CD4-positive, alpha-beta T cell treated with Interleukin-15 for 4 hours (primary cell): ENCODE results near the gene SGTA.
"Not testable (repeated sequence)": the region's sequence is repeated elsewhere in the genome, so short reads cannot be mapped to it uniquely, and the experiment has no call there.

Experiments used
- DNase-seq: peaks from one replicate; pipeline ENCODE4 v3.0.0-alpha.2; 2020; ENCODE audit warnings: low spot score

Gene SGTA

GRCh38 chr19:2782936-2783780 is at the start of gene SGTA:
Gene SGTA (minus strand): TSS chr19:2783273. CDS start chr19:2769068, 14,205 bp downstream.
- peak; percentile 97 for DNase-seq

DNA sequence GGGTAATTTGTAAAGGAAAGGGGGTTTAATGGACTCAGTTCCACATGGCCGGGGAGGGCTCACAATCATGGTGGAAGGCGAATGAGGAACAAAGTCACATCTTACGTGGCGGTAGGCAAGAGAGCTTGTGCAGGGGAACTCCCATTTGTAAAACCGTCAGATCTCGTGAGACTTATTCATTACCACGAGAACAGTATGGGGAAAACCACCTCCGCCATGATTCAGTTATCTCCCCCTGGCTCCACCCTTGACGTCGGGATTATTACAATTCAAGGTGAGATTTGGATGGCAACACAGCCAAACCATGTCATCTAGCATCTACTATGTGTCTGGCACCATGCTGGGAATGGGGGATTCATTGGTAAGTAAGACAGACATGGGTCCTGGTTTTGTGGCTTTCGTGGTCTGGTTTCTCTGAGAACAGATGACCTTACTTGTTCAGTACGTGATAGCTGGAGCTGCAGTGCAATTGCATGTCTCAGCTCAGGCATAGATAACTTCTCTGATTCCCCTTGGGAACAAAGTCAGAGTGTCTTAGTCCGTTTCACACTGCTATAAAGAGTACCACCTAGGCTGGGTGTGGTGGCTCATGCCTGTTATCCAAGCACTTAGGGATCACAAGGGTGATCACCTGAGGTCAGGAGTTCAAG is 44.9 kb upstream of the SGTA start:
- no peak for DNase-seq

- no peak for DNase-seq
Observed at GRCh38 chr19:2827022-2827421, 43.9 kb upstream of the SGTA start.

DNA sequence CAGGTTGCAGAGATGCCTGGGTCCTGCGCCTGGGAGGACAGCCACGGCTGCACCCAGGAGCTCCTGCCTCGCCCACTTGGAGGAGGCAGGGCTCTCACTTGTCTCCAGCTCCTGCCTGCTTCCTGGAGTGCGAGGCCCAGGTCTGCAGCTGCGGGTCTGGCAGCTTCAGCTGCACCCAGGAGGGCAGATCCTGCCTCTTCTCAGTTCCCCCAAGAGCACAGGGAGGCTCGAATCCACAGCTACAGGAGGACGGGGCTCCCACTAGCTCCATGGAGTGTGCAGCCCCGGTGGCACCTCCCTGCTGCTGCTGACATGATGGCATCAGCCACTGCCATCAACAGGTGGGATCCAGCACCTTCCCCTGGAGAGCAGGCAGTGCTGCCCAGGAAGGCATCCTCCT is 41.1 kb upstream of the SGTA start:
- DNase-seq = no peak

- DNase-seq = no peak
Observed at GRCh38 chr19:2823646-2824045, 40.6 kb upstream of the SGTA start.

DNA sequence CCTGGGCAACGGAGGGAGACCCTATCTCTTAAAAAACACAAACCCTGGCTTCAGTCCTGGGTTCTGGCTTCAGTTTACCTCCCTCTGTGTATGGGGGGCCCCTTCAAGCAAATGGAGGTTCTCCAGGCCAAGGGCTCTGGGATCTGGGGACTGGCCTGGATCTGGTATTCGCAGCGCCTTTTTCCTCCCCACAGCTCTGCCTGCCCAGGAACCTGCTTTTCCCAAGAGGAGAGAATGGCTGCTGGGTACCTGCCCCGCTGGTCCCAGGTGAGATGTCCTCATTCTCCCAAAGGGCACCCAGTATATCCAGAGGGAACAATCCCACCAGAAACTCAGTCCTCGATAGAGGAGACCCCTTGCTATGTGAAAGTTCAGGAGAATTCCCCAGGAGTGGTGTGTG is 39.8 kb upstream of the SGTA start:
- no peak for DNase-seq

DNA sequence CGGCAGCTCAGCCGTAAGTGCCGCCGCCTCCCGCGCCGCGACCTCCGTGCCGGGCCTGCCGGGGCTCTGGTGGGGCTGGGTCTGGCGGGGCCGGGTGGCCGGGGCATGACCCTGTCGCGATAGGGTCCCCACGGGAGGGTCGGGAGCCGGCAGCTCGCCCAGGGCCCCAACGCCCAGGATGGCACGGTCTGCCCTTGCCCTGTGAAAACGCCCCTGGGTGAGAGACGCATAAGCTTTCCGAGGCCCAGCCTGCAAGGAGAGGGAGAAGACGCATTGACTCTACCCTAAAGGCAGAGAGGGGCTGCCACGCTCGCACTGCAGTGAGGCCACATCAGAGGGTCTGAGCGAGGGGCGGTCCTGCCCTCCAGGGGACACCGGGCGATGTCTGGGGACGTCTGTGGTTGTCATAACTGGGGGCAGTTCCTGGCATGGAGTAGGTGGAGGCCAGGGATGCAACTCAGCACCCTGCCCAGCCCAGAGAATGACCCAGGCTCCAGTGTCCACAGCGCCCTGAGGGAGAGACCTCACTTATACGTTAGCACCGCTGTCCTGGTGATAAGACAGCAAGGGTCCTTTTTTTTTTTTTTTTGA is 37.1 kb upstream of the SGTA start:
- DNase-seq = no peak

GRCh38 chr19:2819540-2820111 is 36.6 kb upstream of the SGTA start, which contains the start of gene ZNF554:
Gene ZNF554 (plus strand): TSS chr19:2819868. CDS start chr19:2820072, 204 bp downstream.
- DNase-seq = peak; percentile 97

GRCh38 chr19:2817237-2817829 is 34.3 kb upstream of the SGTA start:
- DNase-seq = not testable (repeated sequence)

DNA sequence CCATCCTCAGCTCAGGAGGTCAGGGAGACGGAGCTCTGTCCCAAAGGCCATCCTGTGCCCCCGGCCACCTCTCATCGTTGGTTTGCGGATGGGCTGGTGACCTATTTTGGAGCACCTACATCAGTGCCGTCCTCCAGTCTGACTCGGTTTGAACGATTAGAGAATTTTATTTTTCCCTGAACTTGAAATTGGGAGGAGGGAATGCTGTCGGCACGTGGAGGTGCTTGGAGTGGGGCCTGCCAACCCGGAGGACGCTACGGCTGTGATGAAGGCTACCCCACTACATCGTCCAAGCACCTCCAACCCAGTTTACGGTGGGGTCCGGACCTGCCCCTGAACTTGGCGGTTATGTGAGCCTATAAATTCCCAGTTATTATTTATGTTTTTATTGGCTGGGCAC is 33.6 kb upstream of the SGTA start:
- no peak for DNase-seq

DNA sequence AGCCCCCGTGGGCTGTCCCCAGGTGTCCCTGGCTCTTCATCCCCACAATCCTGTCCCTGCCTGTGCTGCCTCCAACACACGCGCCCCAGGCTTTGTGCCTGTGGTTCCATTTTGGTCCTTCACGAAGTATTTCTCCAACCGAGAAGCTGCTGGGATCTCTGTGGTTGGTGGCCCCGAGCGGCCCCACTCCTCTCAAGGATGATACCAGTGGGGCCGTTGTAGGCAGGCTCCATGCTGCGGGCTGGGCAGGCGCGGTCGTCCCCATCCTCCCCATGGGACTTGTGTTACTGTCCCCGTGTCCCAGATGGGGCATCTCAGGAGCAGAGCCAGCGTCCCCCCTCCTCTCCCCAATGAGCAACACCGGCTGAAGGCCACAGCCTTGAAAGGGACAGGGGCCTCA is 32.9 kb upstream of the SGTA start:
- no peak for DNase-seq

- no peak for DNase-seq
Observed at GRCh38 chr19:2815191-2815614, 32.1 kb upstream of the SGTA start.

DNA sequence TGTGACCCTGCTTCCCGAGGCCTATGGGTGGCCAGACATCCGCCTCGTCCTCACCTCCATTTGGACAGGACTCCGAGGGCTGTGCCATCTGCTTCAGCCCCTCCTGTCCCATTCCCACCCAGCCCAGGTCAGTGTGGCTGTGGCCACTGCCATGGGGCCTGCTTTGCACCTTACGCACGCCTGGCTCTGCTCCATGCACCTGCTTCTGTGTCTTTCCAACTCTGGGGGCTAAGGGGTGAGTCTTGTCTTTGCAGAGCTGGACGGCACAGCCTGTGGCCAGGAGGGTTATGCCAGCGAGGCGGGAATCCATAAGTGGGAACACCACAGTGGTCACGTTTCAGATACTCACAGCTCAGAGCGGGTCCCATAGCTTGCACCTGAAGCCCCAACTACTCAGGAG is 31.4 kb upstream of the SGTA start:
- no peak for DNase-seq

- no peak for DNase-seq
Observed at GRCh38 chr19:2813235-2814160, 30.4 kb upstream of the SGTA start.

GRCh38 chr19:2812414-2813234 is 29.6 kb upstream of the SGTA start:
- no peak for DNase-seq

DNA sequence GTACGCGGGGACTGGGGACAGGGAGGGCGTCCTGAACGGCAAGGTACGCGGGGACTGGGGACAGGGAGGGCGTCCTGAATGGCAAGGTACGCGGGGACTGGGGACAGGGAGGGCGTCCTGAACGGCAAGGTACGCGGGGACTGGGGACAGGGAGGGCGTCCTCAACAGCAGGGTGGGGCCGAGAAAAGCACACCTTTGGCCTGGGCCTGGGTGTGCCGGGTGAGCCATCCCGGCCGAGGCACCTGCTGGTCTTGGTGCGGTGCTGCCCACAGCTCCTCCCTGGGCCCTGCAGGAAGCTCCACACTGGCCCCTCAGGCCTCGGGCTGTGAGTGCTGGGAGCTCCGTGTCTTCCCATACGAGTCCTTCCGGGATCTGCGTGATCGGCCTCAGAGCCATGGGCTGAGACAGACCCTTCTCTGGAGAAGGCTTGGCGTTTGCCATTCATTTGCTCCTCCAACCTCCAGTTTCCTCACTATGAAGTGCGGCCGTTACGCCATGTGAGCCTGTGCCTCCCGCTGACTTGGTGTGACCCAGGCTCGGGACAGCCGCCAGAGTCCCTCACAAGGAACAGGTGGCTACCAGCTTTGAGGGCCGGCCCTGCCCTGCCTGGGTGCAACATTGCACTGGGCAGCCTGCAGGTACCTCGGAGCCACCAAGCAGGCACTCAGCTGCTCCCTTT is 28.8 kb upstream of the SGTA start:
- no peak for DNase-seq

- DNase-seq = no peak
Observed at GRCh38 chr19:2811221-2811722, 28.2 kb upstream of the SGTA start.

GRCh38 chr19:2810141-2811091 is 27.3 kb upstream of the SGTA start:
- no peak for DNase-seq
